ENCODE measurements around the gene PLA2G2F. TPM values are rescaled to one million over a fixed set of nuclear protein-coding genes. Genes with fewer than 3 reads are reported as not detected.

Gene PLA2G2F
- total RNA-seq, 8 experiments from 2014 or later, result 0.13 to 1.7 (median 0.38) TPM; not detected in 1

DNA sequence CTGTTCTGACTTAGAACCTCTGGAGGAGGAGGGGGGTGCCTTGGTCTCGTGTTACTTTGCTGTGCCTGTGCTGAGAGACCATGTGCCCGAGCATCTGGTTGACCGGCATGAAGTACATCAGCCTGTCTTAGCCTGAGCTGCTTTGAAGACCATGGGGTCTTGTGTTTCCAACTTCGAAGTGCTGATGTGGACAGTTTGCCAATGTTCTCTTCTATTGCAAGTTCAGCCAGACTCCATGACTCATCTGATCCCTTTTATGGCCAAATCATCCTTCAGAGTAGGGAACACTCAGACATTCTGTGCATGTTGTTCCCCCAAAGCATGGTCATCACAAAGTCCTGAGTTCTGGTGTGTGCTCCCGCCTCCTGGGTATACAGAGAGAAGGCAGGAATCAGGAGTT is 53.2 kb downstream of the PLA2G2F start:
- Histone ChIP-seq H3K27ac (no peak overlapping the region), H3K4me1 (replicated peaks in 1 of 2) (peaks cover 0 to 1% of the 10 kb centered on the region in 2 donors), H3K4me3 (no peak overlapping the region)
- in situ Hi-C loops (cut with MboI; ENCODE audit: low pct_unique_long_range_greater_than_20kb in 2 of 9, low sequenced_read_pairs in 9 of 9, unreplicated experiment in 9 of 9), result loop anchor here in 1 of 9 experiments (25.0 kb wide), 1 partner anchor 280 kb away; the partner anchor contains the start of gene PLA2G2E
- ATAC-seq (replicated peaks in 6 of 8), result peak in 1 of 8 experiments; percentile 12
- WGBS, 10 experiments, result 20 to 94% (median 83%) methylated on average over 1 to 5 of the region's 5 CpGs; no CpG with 5 or more reads in 5 of the 10 experiments

DNA sequence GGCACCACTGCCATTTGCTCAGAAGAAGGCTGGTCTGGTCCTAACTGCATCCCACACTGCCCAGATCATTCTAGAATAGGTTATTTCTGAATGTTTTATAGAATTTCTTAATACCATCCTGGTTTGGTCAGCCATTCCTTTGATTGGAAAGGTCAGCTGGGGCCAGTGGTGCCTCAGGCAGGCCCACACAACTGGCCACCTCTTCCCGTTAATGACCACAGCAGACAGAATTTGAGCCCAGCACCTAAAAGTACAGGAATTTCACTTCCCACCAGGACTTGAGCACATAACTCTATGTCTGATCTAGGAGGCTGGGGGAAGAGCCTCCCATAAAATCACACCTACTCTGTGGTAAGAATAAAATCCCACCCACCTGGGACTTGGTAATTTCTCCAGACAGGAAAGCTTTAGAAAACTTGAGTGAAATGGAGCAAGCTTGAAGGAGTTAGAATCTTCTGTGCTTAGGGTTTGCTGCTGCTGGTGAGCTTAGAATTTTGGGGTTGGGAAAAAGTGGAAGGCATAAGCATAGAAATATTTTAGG is 53.8 kb downstream of the PLA2G2F start:
- in situ Hi-C loops (cut with MboI; ENCODE audit: low pct_unique_long_range_greater_than_20kb in 2 of 9, low sequenced_read_pairs in 9 of 9, unreplicated experiment in 9 of 9), result loop anchor here in 1 of 9 experiments (25.0 kb wide), 1 partner anchor 281 kb away; the partner anchor contains the start of gene PLA2G2E
- 80 to 100% (median 91%) methylated on average over 1 of the region's 1 CpG; no CpG with 5 or more reads in 5 of the 10 experiments for WGBS, 10 experiments
- Histone ChIP-seq H3K4me1 (replicated peaks in 1 of 2) (no peaks in the 10 kb centered on the region), H3K4me3 (no peak overlapping the region), H3K27ac (no peak overlapping the region)
- no peak for ATAC-seq (replicated peaks in 6 of 8)

- peak in 1 of 8 experiments; percentile 10 for ATAC-seq (replicated peaks in 6 of 8)
- Histone ChIP-seq H3K4me1 (replicated peaks in 1 of 2) (peaks cover 0 to 1% of the 10 kb centered on the region in 2 donors), H3K27ac (no peak overlapping the region), H3K4me3 (no peak overlapping the region)
- in situ Hi-C loops (cut with MboI; ENCODE audit: low pct_unique_long_range_greater_than_20kb in 2 of 9, low sequenced_read_pairs in 9 of 9, unreplicated experiment in 9 of 9), result loop anchor here in 1 of 9 experiments (25.0 kb wide), 1 partner anchor 282 kb away; the partner anchor contains the start of gene PLA2G2E
- 33 to 75% (median 62%) methylated on average over 1 to 2 of the region's 2 CpGs; no CpG with 5 or more reads in 4 of the 10 experiments for WGBS, 10 experiments
Observed at GRCh38 chr1:20194224-20194623, 55.1 kb downstream of the PLA2G2F start.

GRCh38 chr1:20194757-20195461 is 55.8 kb downstream of the PLA2G2F start:
- 2 to 82% (median 58%) methylated on average over 2 to 15 of the region's 15 CpGs for WGBS, 10 experiments
- H3K27ac ChIP-seq, result no peak overlapping the region
- in situ Hi-C loops (cut with MboI; ENCODE audit: low pct_unique_long_range_greater_than_20kb in 2 of 9, low sequenced_read_pairs in 9 of 9, unreplicated experiment in 9 of 9), result loop anchor here in 1 of 9 experiments (25.0 kb wide), 1 partner anchor 283 kb away; the partner anchor contains the start of gene PLA2G2E
- peaks cover 0 to 3% of the 10 kb centered on the region in 2 donors for H3K4me1 ChIP-seq (replicated peaks in 1 of 2)
- peak in 3 of 8 experiments; percentile 55 to 67 (median 65) for ATAC-seq (replicated peaks in 6 of 8)
- no peak overlapping the region for H3K4me3 ChIP-seq

DNA sequence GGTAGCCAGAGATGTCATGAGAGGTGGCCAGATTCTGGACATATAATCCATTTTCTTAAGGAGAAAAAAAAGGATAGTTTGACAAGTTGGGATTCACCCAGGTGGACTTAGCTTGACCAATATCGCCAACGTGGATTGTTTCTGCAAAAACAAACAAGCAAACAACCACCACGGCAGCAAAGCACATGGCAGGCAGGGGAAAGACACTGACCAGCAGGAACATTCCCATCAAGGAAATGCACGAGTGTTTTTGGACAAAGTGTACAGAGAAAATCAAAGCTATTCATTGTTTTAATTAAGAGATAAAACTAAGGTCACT is 56.3 kb downstream of the PLA2G2F start:
- 36 to 100% (median 78%) methylated on average over 2 to 4 of the region's 4 CpGs; no CpG with 5 or more reads in 2 of the 10 experiments for WGBS, 10 experiments
- no peak for ATAC-seq (replicated peaks in 6 of 8)
- Histone ChIP-seq H3K4me1 (replicated peaks in 1 of 2) (peaks cover 0 to 3% of the 10 kb centered on the region in 2 donors), H3K27ac (no peak overlapping the region), H3K4me3 (no peak overlapping the region)
- in situ Hi-C loops (cut with MboI; ENCODE audit: low pct_unique_long_range_greater_than_20kb in 2 of 9, low sequenced_read_pairs in 9 of 9, unreplicated experiment in 9 of 9), result loop anchor here in 1 of 9 experiments (25.0 kb wide), 1 partner anchor 283 kb away; the partner anchor contains the start of gene PLA2G2E

DNA sequence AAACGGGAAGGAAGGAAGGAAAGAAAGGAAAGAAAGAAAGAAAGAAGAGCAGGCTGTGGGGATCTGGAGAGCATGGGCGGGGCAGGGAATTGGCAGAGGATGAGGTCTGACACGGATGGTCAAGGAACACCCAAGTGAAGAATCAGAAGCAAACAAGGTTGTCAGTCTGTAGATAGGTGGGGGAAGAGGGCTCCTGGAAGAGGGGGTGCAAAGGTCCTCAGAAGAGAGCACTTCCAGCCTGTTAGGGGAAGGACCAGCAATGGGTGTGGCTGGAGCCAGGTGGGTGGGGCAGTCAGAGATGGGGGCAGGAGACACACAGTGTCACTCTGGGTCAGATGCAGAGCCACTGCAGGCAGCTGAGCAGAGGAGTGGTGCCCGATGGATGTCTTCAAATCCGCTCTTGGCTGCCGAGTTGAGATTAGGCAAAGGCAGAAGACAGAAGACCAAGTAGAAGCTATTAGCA is 58.2 kb downstream of the PLA2G2F start:
- in situ Hi-C loops (cut with MboI; ENCODE audit: low pct_unique_long_range_greater_than_20kb in 2 of 9, low sequenced_read_pairs in 9 of 9, unreplicated experiment in 9 of 9), result loop anchor here in 1 of 9 experiments (25.0 kb wide), 1 partner anchor 285 kb away; the partner anchor contains the start of gene PLA2G2E
- 18 to 100% (median 62%) methylated on average over 1 to 6 of the region's 6 CpGs; no CpG with 5 or more reads in 2 of the 10 experiments for WGBS, 10 experiments
- Histone ChIP-seq H3K27ac (no peak overlapping the region), H3K4me1 (replicated peaks in 1 of 2) (peaks cover 0 to 3% of the 10 kb centered on the region in 2 donors), H3K4me3 (no peak overlapping the region)
- no peak for ATAC-seq (replicated peaks in 6 of 8)

DNA sequence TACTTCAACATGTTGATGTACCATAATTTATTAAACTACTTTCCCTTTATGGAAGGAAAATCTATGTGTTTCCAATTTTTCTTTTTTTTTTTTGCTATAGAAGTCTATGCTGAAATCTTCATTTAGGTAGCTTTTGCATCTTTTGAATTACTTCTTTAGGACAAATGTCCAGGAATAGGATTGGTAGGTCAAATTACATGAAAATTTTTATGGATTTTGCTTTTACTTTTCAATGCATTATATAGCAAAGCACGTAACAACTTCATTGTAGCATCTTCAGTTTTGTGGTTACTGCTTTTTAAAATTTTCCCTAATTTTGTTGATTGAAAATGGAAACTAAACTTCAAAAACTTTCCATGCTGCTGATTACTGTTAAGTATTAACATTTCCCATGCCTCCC is 59.2 kb downstream of the PLA2G2F start:
- peaks cover 0 to 3% of the 10 kb centered on the region in 2 donors for H3K4me1 ChIP-seq (replicated peaks in 1 of 2)
- in situ Hi-C loops (cut with MboI; ENCODE audit: low pct_unique_long_range_greater_than_20kb in 2 of 9, low sequenced_read_pairs in 9 of 9, unreplicated experiment in 9 of 9), result loop anchor here in 1 of 9 experiments (25.0 kb wide), 1 partner anchor 286 kb away; the partner anchor contains the start of gene PLA2G2E
- no peak for ATAC-seq (replicated peaks in 6 of 8)
- H3K4me3 ChIP-seq, result no peak overlapping the region
- WGBS, 10 experiments, result 0 to 100% (median 85%) methylated on average over 1 of the region's 1 CpG
- H3K27ac ChIP-seq, result no peak overlapping the region

DNA sequence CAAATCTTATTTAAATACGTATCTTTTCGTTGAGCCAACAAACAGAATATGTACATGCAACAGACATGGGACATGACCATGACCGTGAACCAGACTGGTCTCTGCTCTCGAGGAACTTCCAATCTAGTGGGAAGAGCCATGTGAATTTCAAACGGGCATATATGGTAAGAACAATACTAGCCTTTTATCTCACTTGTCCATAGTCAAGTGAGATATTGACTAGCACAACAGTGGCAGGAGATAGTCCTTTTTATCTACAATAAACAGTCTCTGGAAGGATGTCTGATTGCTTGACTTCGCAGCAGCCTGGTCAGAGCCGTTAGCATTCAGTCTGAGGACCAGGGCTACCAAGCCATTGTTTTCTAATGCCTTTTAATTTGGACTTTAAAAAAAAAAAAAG is 59.8 kb downstream of the PLA2G2F start:
- in situ Hi-C loops (cut with MboI; ENCODE audit: low pct_unique_long_range_greater_than_20kb in 2 of 9, low sequenced_read_pairs in 9 of 9, unreplicated experiment in 9 of 9), result loop anchor here in 1 of 9 experiments (25.0 kb wide), 1 partner anchor 287 kb away; the partner anchor contains the start of gene PLA2G2E
- ATAC-seq (replicated peaks in 6 of 8), result no peak
- WGBS, 10 experiments, result 0 to 85% (median 72%) methylated on average over 1 to 7 of the region's 7 CpGs
- peaks cover 0 to 3% of the 10 kb centered on the region in 2 donors for H3K4me1 ChIP-seq (replicated peaks in 1 of 2)
- H3K4me3 ChIP-seq, result no peak overlapping the region
- no peak overlapping the region for H3K27ac ChIP-seq

DNA sequence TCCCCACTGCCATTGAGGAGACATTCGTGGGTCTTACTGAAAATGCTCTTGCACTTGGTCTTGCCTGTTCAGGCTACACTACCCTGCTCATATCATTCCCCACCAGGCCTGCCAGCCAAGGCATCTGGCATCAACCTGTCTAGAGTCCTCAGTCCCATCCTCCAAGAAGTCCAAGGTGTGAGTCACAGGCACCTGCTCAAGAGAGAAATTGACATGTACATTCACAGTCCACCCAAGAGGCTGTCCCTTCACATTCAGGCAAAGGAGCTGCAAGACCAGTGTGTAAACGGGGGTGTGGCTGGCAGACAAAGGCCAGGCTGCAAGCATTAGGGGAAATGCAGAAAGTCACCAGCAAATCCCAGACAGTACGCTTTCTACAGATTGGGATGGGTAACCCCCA is 60.3 kb downstream of the PLA2G2F start:
- no peak overlapping the region for H3K27ac ChIP-seq
- 0 to 76% (median 42%) methylated on average over 1 to 3 of the region's 3 CpGs; no CpG with 5 or more reads in 2 of the 10 experiments for WGBS, 10 experiments
- no peak overlapping the region for H3K4me3 ChIP-seq
- H3K4me1 ChIP-seq (replicated peaks in 1 of 2), result peaks cover 0 to 3% of the 10 kb centered on the region in 2 donors
- in situ Hi-C loops (cut with MboI; ENCODE audit: low pct_unique_long_range_greater_than_20kb in 2 of 9, low sequenced_read_pairs in 9 of 9, unreplicated experiment in 9 of 9), result loop anchor here in 1 of 9 experiments (25.0 kb wide), 1 partner anchor 287 kb away; the partner anchor contains the start of gene PLA2G2E
- peak in 5 of 8 experiments; percentile 39 to 66 (median 41) for ATAC-seq (replicated peaks in 6 of 8)

- 19 to 94% (median 80%) methylated on average over 1 to 2 of the region's 2 CpGs; no CpG with 5 or more reads in 4 of the 10 experiments for WGBS, 10 experiments
- no peak overlapping the region for H3K4me3 ChIP-seq
- H3K27ac ChIP-seq, result no peak overlapping the region
- H3K4me1 ChIP-seq (replicated peaks in 1 of 2), result peaks cover 0 to 3% of the 10 kb centered on the region in 2 donors
- in situ Hi-C loops (cut with MboI; ENCODE audit: low pct_unique_long_range_greater_than_20kb in 2 of 9, low sequenced_read_pairs in 9 of 9, unreplicated experiment in 9 of 9), result loop anchor here in 3 of 9 experiments (25.0 kb wide), 3 partner anchors 287 to 437 kb away; partner anchors contain the start of genes CAMK2N1 (in 2 of the 3), PINK1 (in 1 of the 3) and PLA2G2E (in 1 of the 3)
- peak in 1 of 8 experiments; percentile 7 for ATAC-seq (replicated peaks in 6 of 8)
Observed at GRCh38 chr1:20199840-20200239, 60.7 kb downstream of the PLA2G2F start.
